Brain pericyte (primary cell): ENCODE results near the gene TGIF1.

ENCODE experiments used
- DNase-seq: peaks from one replicate; pipeline ENCODE4 v3.0.0-alpha.2; 2012; ENCODE audit warnings: low read depth, low spot score

Gene TGIF1

GRCh38 chr18:3434685-3435084 is 15.3 kb upstream of the TGIF1 start:
- no peak for DNase-seq

DNA sequence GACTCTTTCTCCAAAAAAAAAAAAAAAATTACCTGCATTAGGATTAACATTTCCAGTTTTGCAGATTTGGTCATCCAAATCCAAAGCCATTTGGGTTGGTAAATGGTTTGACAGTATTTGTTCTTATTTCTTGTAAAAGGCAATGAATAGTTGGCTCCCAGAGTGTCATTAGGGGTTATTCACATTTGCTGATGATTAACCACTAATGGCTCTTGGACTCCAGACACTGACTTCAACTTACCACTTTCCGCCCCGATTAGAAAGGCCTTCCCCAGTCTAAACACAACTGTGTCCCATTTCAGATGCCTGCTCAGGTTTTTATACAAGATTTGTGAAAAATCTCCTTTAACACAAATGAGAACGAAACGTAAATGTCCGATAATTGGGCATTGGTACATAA is 9.6 kb upstream of the TGIF1 start:
- DNase-seq, result no peak

DNA sequence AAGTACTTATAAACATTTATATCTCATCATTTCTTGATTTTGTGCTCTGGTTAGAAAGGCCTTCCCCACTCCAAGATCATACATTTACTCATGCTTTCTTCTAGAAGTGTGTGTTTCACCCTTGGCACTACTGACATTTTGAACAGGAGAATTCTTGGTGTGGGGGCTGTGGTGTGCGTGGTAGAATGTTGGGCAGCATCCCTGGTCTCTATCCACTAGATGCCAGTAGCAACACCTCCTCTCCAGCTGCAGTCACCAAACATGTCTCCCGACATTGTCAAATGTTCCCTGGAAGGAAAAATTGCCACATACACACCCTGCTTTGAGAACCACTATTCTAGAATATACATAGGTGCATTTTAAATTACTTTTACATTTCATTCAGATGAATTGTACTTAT is 8.7 kb upstream of the TGIF1 start:
- no peak for DNase-seq

DNA sequence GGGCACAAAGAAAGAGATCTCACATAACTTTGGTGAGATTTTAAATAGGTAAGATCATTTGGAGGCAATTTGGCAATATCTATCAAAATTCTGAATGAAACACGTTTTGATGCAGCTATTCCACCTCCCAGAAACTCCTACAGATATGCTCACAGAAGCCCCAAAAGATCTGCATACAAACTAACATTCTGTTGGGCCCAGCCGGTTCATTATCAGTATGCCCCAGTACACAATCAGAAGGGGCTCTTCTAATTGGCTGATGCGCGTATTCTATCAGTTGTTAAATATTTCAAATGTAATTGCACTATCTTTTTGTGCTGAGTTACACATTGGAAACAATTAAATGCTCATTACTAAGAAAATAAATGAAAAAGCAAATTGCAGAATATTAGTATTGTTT is 7.1 kb upstream of the TGIF1 start:
- no peak for DNase-seq

DNA sequence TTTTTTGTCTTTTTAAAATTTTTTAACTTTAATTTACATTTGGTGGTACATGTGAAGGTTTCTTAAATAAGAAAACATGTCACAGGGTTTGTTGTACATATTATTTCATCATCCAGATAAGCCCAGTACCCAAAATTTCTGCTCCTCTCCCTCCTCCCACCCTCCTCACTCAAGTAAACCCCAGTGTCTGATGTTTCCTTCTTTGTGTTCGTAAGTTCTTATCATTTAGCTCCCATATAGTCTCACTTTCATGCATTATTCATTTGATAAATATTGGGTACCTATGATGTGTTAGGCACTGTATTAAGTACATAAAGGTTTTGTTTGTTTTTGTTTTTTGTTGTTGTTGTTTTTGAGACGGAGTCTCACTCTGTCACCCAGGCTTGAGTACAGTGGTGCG is 5.7 kb upstream of the TGIF1 start:
- DNase-seq, result no peak

- no peak for DNase-seq
Observed at GRCh38 chr18:3444954-3445353, 5.0 kb upstream of the TGIF1 start.

DNA sequence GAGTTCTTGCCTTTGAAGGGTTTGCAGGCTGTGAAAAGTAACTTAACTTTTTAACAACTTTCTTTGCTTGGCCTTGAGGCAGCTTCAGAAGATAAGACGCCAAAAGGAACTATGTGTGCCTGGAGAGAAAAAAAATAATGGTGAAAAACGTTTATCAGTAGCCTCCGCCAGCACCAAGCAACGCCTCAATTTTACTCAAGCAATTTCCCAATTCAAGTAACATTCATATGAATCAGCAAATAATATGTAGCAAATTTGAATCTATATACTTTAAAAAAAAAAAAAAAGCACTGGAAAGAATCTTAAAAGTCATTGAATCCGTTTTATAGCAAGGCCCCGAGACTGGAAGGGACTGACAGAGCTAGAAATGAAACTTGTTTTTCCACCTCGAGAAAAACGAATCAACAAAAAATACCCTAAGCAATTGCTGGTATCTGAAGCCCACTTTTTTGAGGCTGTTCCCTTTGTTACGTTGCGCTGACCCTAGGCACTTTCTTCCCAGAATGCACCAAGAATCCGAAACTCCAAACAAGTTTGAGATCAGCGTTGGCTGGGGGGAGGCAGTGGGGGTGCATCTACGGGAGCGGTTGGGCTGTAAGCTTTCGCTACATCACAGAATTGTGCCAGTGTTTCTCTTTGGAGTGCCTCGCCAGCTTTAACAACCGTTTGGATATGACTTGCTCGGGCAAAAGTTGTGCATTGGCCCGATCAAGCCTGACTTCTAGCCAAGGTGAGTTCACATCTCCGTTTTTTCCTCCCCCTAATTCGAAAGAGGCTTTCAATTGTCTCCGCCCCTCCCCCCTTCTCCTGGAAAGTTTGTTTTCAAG is 2.7 kb upstream of the TGIF1 start:
- no peak for DNase-seq

DNA sequence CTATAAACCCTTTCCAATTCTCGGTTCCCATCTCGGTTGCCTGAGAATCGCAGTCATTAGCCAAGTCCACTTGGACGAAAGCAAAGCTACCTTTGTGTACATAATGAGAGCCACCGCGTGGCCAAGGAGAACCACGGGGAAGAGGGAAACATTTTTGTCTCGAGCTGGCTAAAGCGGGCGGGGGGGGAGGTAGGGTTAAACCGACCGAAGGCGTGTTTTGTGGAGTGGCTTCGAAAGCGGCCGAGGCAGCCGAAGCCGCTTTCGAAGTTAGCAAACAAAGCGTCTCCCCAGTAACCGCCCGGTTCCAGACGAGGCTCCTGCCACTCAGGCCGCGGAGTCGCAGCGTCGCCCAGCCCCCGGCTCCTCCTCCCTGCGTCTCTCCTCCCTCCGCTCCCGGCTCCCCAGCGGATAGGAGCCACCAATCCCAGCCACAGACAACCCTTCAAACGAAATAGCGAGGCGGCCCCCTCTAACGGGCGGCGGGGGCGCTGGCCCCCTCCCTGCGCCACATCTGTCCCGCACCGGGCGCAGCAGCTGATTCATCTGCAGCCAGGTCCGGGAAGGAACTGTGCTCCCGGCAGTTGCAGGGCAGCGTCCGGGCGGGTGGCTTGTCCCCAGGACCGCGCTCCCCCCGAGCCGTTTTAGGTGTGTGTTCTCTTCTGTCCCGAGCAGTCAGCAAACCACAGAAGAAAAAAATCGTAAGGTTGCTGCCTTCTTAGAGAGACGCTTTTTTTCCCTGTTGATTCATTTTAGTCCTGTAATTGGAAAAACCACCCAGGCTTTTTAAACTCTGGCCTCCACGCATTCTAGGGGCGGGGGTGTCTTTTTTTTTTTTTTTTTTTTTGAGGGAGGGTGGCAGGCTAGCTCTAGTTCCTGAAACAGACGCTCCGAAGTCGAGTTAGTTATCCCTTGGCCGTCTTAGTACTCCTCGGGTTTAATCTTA is 1.8 kb upstream of the TGIF1 start:
- DNase-seq, result no peak

DNA sequence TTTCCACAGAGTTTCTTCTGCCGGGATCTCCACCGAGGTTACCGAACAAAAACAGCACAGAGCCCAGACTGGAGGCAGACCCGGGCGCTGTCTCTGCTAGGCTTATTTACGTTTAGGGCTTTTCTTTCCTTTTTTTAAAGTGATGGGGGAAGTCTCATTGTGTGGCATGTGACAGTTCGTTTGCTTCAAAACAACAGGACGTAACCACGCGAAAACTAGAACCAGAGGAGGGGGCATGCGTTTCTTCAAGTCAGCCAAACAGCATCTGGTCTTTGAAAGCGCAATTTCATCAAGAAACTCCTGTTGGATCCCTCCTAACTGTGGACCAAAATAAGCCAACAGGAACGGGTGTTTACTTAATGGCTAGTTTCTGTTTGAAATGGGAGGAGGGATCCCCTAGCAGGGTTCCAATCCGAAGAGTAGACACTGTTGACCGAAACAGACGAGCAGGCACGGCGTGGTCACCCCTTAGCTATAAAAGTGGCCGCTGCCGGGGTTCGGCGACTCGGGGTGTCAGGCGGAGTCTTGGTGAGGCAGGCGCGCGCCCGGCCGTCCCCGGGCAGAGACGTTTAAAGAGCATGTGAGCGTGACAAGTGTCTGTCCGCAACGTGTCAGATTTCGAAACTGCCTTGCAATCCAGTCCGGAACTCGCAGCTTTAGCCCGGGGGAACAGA is 997 bp upstream of the TGIF1 start:
- no peak for DNase-seq

GRCh38 chr18:3449512-3450011 is 410 bp upstream of the TGIF1 start:
- DNase-seq, result no peak

DNA sequence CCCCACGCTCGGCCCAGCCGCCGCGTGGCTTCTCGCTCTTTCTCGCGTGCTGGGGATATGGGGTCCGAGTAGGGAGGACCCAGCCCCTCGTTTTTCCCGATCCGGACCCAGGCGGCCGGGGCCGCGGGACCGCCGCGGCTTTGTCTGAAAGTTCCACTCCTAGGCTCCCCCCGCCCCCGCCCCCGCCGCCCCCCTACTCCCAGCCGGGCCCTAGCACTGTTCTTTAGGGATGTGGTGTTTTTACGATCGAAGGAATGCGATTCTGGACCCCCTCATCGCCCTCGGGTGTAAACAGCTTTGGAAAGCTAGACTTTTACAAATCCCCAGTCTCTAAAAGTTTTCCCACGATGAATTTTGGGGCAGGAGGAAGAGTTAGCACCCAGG is 819 bp downstream of the TGIF1 start:
- DNase-seq, result no peak

- DNase-seq, result no peak
Observed at GRCh38 chr18:3451183-3451988, 1.4 kb downstream of the TGIF1 start.

DNA sequence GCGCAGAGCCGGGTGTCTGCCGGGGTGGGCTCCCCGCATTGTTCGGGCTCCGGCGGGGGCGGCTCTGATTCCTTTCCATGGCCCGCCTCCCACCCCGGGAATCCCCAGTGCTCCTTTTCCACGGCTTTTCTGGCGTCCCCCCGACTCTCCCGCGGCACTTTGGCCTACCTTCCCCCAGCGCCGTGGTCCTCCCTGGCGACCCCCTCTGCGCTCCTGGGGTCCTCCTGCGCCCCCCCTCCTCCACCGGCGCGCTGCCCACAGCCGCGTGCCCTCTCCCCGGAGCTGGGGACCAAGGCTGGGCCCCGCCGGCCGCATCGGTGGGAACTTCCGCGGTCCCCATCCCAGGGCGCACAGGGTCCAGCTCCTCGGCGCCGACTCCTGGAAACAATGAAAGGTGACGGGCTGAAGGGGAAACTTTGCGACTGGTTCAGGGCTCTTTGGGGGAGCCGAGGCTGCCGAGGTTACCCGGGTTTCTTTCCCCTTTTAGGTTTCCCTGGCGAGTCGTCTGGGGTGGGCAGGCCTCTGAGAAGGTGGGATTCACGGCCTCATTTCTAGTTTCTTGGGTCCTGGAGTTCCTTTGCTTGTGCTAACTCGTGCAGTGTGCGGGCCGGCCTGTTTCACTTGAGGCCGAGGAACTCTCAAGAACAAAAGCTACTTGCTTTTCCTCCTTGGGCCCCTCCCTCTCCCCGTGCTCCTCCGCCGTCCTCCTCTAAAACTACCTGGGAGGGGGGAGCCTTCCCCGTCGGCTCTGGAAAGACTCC is 2.2 kb downstream of the TGIF1 start:
- no peak for DNase-seq

DNA sequence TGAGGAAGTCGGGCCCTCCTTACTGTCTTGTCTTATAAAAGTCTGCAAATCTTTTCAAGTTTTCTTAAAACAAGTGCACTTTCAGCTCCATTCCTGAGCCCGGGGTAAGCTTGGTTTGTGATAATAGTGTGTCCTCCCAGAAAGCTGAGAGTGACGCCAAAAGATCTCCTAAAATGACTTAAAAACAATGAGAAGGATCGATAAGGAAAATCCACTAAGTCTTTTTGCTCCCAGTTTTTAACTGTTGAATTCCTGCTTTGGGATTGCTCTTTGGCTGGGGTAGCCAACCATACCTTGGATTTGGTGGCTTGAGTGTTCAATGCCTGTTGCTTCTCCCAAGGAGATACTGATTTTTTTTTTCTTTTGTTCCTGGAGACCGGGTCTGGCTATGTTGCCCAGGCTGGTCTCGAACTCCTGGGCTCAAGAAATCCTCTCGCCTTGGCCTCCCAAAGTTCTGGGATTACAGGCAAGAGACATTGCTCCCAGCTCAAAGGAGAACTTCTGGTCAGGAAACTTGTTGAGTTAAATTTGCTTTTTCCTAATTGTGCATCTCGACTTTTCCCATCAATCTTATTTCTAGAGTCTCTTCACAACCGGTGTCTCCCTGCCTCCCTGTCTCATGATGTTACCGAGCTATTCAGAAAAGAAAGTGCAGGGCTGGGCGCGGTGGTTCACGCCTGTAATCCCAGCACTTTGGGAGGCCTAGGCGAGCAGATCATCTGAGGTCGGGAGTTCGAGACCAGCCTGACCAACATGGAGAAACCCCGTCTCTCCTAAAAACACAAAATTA is 3.0 kb downstream of the TGIF1 start:
- DNase-seq, result no peak

DNA sequence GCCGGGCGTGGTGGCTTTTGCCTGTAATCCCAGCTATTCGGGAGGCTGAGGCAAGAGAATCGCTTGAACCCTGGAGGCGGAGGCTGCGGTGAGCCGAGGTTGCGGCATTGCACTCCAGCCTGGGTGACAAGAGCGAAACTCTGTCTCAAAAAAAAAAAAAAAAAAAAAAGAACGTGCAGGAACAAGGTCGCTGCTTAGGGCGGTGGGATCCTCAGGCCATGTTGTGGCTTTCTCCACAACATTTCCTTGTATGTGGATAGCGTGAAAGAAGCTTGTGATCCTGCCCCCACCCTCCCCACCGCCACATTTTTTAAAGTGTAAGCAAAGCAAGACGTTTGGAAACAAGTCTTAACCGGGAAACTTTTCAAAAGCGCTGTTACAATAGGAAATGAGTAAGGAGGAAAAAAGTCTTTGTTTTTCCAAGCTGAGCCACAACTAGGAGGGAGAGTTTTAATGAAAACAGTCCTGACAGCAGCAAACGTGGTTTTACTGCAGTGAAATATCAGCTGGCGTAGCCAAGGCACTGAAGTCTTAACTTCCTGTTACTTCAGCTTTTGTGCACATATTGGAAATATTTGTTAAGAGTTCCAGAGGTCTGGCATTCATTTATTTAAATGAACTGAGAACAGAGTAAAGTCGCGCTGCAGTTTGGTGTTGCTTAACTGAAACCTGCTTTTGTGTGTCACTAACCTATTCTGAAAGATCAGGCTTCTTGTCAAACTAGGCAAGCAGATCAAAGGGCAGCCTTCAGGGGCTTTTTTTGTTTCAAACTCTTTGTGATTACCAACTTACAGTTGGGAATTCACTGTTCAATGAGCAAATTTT is 3.8 kb downstream of the TGIF1 start:
- no peak for DNase-seq

- no peak for DNase-seq
Observed at GRCh38 chr18:3454365-3455089, 4.6 kb downstream of the TGIF1 start.

- DNase-seq, result no peak
Observed at GRCh38 chr18:3455090-3455635, 5.2 kb downstream of the TGIF1 start.
